GM06990 (cell line): ENCODE measurements around the gene NAGS.
"Not testable (repeated sequence)": the region's sequence is repeated elsewhere in the genome, so short reads cannot be mapped to it uniquely, and the experiment has no call there.

Source experiments
- DNase-seq: peaks from one replicate; pipeline ENCODE4 v3.0.0-alpha.2; 2011; ENCODE audit not compliant: insufficient read length; ENCODE audit errors: extremely low read depth
- H3K27me3 ChIP-seq: replicated peaks from 2 replicates; pipeline ENCODE4 v1.6.0; 2011; ENCODE audit warnings: low read length; ENCODE audit not compliant: control insufficient read depth, insufficient read depth
- H3K36me3 ChIP-seq: 2 replicates; pipeline ENCODE4 v1.5.1; 2011; ENCODE audit warnings: low read length; ENCODE audit not compliant: control insufficient read depth, insufficient read depth
- H3K4me3 ChIP-seq: replicated peaks from 2 replicates; pipeline ENCODE4 v1.5.1; 2011; ENCODE audit warnings: low read depth, mild to moderate bottlenecking, control low read depth, low read length
- TF ChIP-seq, protein P1 (sequence below): IDR thresholded peaks from 2 replicates; pipeline ENCODE4 v1.5.1; 2011; ENCODE audit warnings: low read length, control low read depth, mild to moderate bottlenecking, inconsistent platforms; ENCODE audit not compliant: insufficient read depth, poor library complexity, severe bottlenecking

The NAGS gene

GRCh38 chr17:44024271-44024663 is 19.8 kb downstream of the NAGS start:
- H3K36me3 ChIP-seq = peaks cover 7% of the 10 kb centered on the region
- no peaks in the 10 kb centered on the region for H3K27me3 ChIP-seq
- H3K4me3 ChIP-seq = no peak overlapping the region
- TF ChIP-seq, protein P1, sequence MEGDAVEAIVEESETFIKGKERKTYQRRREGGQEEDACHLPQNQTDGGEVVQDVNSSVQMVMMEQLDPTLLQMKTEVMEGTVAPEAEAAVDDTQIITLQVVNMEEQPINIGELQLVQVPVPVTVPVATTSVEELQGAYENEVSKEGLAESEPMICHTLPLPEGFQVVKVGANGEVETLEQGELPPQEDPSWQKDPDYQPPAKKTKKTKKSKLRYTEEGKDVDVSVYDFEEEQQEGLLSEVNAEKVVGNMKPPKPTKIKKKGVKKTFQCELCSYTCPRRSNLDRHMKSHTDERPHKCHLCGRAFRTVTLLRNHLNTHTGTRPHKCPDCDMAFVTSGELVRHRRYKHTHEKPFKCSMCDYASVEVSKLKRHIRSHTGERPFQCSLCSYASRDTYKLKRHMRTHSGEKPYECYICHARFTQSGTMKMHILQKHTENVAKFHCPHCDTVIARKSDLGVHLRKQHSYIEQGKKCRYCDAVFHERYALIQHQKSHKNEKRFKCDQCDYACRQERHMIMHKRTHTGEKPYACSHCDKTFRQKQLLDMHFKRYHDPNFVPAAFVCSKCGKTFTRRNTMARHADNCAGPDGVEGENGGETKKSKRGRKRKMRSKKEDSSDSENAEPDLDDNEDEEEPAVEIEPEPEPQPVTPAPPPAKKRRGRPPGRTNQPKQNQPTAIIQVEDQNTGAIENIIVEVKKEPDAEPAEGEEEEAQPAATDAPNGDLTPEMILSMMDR = no peak
- DNase-seq = no peak

- DNase-seq = no peak
- Histone ChIP-seq H3K4me3 (no peak overlapping the region), H3K36me3 (peaks cover 8% of the 10 kb centered on the region), H3K27me3 (no peaks in the 10 kb centered on the region)
- TF ChIP-seq, protein P1 = no peak
These were observed 20.4 kb downstream of the NAGS start for GRCh38 chr17:44024853-44025252.

DNA sequence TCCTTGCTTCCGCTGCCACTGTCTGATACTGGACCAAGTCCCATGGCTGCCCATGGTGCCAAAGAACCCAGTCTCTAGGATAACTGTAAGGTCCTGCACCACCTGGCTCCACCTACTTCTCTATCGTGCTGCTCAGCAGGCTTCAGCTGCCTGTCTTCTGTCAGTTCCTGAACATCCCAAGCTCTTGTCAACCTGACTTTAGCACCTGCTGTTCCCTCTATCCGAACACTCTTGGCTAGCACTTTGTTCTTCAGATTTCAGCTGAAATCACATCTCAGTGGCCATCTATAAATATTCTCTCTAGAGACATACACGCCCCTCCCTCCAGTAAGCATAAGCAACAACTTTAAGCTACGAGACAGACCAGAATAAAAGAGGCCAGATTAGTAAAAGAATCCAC is 25.3 kb downstream of the NAGS start:
- no peak for DNase-seq
- H3K27me3 ChIP-seq = no peaks in the 10 kb centered on the region
- H3K4me3 ChIP-seq = no peak overlapping the region
- H3K36me3 ChIP-seq = peaks cover 19% of the 10 kb centered on the region
- TF ChIP-seq, protein P1 = no peak

- Histone ChIP-seq H3K4me3 (no peak overlapping the region), H3K27me3 (no peaks in the 10 kb centered on the region), H3K36me3 (peaks cover 16% of the 10 kb centered on the region)
- DNase-seq = no peak
- TF ChIP-seq, protein P1 = no peak
These were observed 26.1 kb downstream of the NAGS start for GRCh38 chr17:44030482-44030881.

GRCh38 chr17:44033861-44034408 is 29.5 kb downstream of the NAGS start:
- TF ChIP-seq, protein P1 = no peak
- no peak for DNase-seq
- H3K27me3 ChIP-seq = no peaks in the 10 kb centered on the region
- H3K4me3 ChIP-seq = no peak overlapping the region
- H3K36me3 ChIP-seq = peaks cover 33% of the 10 kb centered on the region

GRCh38 chr17:44034688-44035087 is 30.3 kb downstream of the NAGS start:
- DNase-seq, H3K27me3 ChIP-seq, H3K4me3 ChIP-seq: not testable (repeated sequence)
- peaks cover 31% of the 10 kb centered on the region for H3K36me3 ChIP-seq
